HG02943 (cell line): Measurements from ENCODE around the gene PCDH9.

Experiments used
- ATAC-seq: cut with Tn5 transposase; IDR thresholded peaks from one replicate; pipeline ENCODE4 v1.9.1; 2021; ENCODE audit warnings: mild to moderate bottlenecking, low read depth, moderate library complexity; ENCODE audit not compliant: unreplicated experiment

PCDH9 gene

DNA sequence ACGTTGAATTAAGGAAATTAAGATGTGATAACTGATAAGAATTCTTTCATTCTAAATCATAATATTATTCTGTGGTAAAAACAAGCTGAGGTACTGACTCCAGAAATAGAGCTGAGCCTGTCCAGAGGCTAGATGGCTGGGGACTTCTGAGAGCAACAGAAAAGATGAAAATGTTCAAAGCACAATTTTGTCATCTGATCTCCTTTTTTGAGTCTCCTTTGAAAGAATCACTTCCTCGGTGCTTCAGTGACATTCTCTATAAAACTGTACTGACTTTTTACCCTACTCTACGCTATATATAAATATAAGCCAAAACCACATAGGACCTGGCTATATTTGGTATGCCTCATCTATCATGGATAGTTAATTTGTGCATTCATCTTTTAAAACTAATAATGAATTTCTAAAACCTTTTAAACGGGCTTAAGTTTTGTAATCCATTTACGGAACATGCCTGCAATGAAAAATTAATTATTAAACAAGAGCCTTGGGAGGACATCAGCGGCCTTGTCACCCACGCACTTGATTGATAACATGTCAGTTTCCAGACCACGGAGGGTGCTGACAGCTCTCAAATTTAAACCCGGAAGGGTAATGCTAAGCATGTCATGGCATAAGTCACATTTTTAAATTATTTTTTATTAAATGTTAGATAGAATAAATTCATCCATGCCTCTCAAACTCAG, 235.5 kb downstream of the PCDH9 start:
- peak; percentile 45 for ATAC-seq

DNA sequence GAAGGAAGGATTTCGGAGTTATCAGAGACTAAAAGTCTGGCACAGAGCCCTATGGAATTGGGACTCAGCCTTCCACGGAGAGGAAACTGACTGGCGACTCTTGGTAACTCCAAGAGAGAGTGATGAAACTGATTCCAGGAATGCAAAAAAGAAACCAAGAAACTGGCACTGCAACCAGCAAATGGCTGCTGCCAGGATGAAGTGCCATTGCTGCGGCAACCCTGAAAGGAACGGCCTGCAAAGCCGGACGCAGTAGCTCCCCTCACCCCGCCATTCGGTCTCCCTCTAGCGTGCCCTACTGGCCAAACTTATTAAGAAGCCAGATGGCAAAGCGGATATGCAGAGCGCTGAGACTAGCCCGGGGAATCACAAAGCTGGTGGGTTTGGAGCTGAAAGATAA, 236.0 kb downstream of the PCDH9 start:
- peak; percentile 71 for ATAC-seq

- no peak for ATAC-seq
These were observed 237.4 kb downstream of the PCDH9 start for GRCh38 chr13:66992719-66993118.

DNA sequence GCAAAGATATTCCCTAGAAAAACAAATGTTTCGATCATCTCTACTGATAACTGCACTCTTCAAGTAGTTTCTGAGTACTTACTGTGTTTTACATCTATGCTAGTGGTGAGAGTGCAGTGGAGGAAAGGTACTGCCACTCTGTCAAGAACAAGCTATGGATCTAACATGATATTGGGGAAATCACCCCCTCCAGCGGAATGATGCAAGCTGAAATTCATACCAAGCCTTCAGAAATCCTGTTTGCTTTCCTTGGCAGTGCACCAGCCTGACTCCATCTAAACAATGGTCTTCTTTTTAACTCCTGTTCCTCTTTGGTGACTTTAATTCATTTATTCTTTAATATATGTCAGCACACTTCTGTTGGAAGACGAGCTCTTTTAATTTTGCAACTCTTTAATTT, 238.0 kb downstream of the PCDH9 start:
- ATAC-seq: no peak

DNA sequence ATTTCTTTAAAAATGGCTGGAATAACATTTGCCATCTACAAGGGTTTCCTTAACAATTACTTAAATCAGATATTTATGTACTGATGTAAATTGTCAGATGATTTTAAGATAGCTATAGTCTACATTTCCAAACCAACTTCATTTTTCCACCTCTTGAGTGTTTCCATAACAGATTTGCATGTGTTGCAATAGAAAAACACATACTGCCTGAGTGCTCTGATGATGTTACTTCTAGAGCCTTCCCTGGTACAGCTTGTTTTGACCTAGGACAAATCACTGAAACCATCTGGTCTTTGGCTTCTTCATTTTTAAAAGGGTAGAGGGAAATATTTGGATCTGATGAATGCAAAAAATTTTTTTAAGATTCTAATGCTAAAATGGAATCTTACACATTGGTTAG, 245.9 kb downstream of the PCDH9 start:
- ATAC-seq: no peak

- no peak for ATAC-seq
These were observed 248.2 kb downstream of the PCDH9 start for GRCh38 chr13:66981912-66982311.

DNA sequence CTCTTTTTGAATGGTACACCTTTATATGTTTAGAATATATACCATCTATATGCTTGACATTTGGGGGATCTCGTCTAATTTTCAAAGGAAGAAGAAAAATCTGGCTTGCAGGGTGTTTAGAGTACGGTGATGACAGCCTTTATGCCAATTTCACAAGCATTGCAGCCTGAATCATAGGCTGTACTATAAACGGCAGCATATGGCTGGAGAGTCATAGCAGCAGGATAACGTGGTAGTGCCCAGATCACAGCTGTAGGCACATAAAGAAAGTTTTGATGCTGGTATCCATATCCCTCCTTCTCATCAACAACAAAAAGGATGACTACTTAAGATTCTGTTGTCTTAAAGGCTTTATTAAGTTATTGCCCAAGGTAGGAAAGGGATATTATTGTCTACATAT, 253.0 kb downstream of the PCDH9 start:
- ATAC-seq: no peak

DNA sequence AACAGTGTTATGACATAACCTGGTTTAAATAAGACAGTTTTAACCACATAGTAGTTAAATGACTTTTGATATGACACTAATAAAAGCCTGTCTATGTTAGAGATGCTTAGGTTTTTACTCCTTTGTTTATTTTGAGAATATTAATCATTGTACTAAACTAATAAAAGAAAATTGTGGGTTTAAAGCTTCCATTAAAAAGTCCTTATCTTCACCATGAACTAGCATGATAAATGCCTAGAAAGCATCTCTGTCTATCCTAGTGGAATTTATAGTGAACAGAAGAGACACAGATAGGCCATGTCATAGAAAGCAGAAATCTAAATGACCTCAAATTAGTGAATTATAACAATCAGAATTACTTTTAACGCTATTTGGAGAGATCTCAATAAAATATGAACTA, 255.2 kb downstream of the PCDH9 start:
- no peak for ATAC-seq

DNA sequence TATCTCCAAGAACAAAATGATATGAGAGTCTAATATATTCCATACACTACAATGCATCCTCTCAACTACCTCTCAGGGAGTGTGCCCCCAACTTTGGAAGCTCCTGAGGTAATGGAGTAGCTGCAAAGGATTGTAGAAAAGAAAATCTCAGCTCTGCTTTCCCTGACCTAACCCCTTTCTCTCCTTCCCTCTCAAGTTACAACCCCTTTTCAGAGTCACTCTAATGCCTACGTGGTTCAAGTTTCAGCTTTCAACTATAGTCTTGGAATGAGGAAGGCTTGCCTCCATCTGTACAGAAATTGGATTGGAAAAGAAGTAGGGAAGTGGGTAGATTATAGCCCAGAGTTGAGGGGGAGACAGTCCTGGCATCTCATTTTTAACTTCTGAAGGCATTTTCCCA, 256.0 kb downstream of the PCDH9 start:
- no peak for ATAC-seq

DNA sequence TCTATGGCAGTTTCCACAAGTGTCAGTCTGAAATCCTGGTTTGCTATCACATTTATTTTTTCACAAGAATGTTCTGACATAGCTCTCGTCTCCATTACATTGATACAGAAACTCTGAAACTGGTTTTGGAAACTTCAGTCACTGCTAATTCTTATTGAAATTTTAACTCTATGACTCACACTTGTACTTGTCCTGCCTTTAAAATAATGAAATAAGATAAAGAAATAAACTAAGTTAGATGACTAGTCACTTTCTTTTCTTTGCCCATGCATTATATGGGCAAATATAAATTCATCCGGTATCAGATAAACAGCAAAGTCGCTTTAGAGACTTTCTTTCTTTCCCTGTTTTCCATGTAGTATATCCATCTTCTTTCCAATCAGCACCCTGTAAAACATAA, 257.5 kb downstream of the PCDH9 start:
- ATAC-seq: no peak

DNA sequence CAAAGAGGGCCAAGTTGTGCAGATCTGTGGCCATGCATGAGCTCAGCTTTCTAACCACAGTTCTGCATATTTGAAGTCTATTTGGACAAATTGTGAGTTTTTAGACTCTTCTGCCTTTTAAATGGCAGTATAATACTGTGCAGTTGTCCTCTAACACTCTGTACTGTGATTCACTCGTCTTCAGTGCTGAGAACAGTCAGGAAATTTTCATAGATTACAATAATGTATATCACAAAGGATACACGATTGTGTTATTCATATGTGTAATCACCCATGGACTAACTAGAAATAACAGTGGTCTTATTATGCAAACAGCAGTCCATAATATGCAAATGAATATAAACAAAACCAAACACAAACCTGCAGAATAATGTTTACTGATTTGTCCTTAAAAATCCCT, 259.1 kb downstream of the PCDH9 start:
- no peak for ATAC-seq

DNA sequence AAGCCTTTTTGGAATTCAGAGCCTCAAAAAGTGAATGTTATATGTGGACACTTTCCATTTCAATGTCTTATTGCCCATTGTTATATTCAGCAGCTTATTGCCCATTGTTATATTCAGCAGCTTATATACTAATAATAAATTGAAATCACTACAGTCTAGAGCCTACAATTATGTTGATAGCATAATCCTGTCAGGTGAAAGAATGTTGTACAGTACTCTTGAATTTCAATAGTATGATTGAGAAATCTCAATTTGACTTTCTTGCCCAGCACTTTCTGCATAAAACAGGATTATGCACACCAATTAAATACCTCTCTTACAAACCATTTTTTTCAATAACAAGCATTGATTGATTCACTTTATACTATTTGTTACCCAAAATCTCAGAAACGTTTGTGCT, 260.8 kb downstream of the PCDH9 start:
- ATAC-seq: no peak

GRCh38 chr13:66967811-66968597, 262.1 kb downstream of the PCDH9 start:
- ATAC-seq: no peak

DNA sequence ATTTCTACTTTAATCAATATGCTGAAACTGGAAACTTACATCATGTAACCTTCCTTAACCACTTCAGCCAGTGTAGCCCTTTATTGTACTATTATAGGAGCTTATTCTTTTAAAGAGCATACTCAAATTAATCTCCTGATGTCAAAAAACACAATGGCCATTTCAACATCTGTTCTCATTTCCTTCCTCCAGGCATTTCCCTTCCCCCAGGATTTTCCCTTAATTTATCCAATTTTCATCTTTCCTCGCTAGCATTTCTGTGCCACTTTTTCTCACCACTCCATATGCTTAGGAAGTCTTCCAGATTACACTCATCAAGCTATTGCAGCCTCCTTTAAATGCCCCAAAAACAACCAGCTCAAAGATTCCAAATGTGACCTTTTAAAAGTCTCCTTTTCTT, 265.0 kb downstream of the PCDH9 start:
- ATAC-seq: no peak

DNA sequence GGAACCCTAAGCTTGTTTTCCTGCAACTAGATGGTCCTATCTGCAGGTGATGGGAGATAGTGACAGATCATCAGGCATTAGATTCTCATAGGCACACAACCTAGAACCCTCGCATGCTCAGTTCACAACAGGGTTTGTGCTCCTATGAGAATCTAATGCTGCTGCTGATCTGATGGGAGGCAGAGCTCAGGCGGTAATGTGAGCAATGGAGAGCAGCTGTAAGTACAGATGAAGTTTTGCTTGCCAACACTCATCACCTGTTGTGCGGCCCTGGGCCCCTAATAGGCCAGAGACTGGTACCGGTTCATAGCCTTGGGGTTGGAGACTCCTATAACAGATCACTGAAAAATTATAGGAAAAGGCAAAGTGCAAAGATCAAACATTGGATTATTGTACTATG, 267.2 kb downstream of the PCDH9 start:
- ATAC-seq: no peak

- no peak for ATAC-seq
These were observed 271.5 kb downstream of the PCDH9 start for GRCh38 chr13:66958611-66959010.

GRCh38 chr13:66952507-66952906, 277.6 kb downstream of the PCDH9 start:
- ATAC-seq: no peak

DNA sequence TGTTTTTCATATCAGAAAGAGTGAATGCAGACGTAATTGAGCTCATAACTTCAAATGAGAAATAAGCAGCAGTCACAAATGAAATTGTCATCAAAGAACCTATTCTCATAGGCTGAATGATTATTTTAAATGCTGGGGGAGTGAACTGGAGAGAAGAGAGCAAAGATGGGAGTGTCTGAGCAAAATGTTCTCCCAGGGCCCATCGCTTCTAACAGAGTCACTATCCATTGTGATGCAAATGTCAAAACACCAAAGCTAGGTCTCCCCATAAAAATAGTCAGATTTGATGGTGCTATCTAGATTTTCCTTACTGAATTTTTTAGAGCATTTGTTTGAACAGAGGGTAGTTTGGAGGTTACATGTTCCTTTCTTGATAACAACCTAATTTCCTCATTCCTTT, 278.7 kb downstream of the PCDH9 start:
- no peak for ATAC-seq

DNA sequence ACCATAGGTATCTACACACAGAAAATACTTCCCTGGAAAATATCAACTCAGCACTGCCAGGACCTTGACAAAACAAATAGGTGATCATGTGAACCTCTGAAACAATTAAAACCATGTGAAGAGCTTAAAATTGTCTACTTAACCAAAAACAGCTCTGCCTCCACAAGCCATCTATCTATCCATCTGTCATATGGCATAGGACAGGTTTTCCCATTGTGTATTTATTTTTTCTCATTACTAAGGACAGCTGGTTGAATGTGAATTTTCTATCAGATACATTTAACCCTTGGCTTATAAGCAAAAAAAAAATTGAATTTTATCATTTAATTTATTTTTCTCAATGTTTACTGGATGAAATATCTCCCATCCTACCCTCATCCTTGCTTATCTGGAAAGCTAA, 279.5 kb downstream of the PCDH9 start:
- ATAC-seq: no peak

DNA sequence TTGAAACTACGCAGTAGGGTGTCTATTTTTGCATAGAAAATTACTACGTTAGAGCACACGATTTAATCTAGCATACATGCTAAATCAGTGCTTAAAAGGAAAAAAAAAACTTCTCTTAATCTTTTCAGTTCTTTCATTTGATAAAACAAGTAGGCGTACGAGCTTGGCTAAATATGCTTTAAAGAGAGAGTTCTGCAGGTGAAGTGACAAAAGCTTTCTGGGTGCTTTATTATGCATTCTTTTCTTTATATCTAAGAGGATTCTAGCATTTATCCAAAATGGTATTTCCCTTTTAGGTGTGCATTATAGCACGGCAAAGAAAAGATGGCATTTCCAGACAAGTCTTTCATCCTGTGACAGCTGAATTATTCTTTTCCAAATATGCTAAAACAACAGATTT, 281.2 kb downstream of the PCDH9 start:
- no peak for ATAC-seq

DNA sequence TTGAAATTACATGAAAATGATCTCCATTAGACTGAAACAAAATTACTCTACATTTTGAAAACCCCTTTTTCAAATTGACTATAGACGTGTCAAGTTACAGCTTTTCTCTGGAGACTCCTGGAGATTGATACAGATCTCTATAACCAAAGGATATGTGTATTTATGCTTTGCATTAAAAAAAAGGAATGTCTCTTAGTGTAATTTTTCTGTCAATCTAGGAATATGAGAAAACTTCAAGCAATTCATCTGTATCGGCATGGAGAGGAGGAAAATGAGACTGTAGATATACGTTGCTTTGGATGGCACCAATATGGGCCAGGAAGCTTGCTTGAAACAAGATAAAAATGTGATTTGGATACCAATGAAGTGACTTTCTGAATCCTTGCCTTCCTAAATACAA, 286.6 kb downstream of the PCDH9 start:
- ATAC-seq: no peak

- no peak for ATAC-seq
These were observed 290.0 kb downstream of the PCDH9 start for GRCh38 chr13:66940113-66940512.
